ENCODE data around the gene GPC5. TPM values are rescaled to one million over a fixed set of nuclear protein-coding genes. Genes with fewer than 3 reads are reported as not detected.

GPC5 gene
- total RNA-seq, 2 experiments from 2014 or later = 0.14 TPM; not detected in 1

DNA sequence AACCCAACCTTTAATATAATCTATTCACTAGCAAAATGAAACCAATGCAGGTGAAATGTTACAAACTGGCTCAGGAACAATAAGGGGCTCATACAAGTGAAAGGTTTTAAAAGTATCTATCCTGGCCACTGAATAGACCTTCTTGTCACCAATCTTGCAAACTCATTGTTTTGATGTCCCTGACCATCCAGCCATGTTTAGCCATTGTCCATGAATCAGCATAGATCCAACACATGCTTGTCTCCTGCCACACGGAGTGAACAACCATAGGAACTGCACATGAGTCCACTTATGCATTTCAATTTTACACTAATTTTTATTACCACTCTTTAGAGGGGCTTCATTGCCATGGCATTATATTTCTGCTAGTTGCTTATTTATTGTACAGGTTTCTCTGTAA is 331.4 kb downstream of the GPC5 start:
- no peak for ATAC-seq (ENCODE audit: low read depth)
- Mint-ChIP-seq H3K4me1 (no peaks in the 10 kb centered on the region), H3K9me3 (no peaks in the 10 kb centered on the region), H3K36me3 (no peaks in the 10 kb centered on the region), H3K4me3 (no peak overlapping the region), H3K27me3 (no peaks in the 10 kb centered on the region), H3K27ac (no peak overlapping the region)
- no peak for DNase-seq
- POLR2A ChIA-PET = no interaction called here

DNA sequence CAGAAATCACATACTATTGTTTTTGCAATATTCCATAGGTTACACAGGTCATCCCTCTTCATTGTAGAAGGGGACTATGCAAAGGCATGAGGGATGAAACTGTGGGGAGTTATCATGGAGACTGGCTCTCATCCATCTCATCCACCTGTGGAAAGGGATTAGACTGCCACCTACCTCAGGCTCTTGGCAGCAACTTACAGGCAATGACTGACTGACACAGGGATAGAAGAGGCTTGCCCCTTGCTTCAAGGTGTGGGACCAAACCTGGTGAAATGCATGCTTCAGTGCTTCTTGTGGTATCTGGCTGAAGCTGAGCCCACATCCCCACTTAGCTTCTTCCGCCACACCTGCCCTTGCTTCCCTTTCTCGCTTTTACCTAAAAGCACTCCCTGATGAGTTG is 341.3 kb downstream of the GPC5 start:
- Mint-ChIP-seq H3K36me3 (no peaks in the 10 kb centered on the region), H3K27ac (no peak overlapping the region), H3K4me1 (no peaks in the 10 kb centered on the region), H3K27me3 (no peaks in the 10 kb centered on the region), H3K4me3 (no peak overlapping the region), H3K9me3 (no peaks in the 10 kb centered on the region)
- ATAC-seq (ENCODE audit: low read depth) = no peak
- POLR2A ChIA-PET = no interaction called here
- no peak for DNase-seq

DNA sequence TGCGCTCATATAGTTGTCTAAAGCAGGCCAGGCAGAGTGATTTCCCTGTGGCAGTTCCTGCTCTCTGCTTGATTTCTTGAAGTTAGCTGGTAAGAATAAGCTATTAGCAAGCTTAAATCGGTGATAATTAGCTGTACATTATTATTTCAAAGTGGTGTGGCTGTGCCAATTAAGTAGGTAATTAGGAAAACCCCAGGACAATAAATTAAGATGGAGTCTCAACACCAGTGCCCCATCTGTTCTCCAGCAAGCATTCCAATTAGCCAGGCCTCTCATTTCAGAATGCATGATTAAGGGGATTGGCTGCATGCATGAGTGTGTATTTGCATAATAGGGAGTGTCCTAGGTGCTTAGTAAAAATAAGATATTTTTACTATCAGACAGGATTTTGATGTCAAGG is 342.3 kb downstream of the GPC5 start:
- Mint-ChIP-seq H3K36me3 (no peaks in the 10 kb centered on the region), H3K4me1 (no peaks in the 10 kb centered on the region), H3K27ac (no peak overlapping the region), H3K9me3 (no peaks in the 10 kb centered on the region), H3K4me3 (no peak overlapping the region), H3K27me3 (no peaks in the 10 kb centered on the region)
- POLR2A ChIA-PET = no interaction called here
- DNase-seq = no peak
- ATAC-seq (ENCODE audit: low read depth) = no peak

DNA sequence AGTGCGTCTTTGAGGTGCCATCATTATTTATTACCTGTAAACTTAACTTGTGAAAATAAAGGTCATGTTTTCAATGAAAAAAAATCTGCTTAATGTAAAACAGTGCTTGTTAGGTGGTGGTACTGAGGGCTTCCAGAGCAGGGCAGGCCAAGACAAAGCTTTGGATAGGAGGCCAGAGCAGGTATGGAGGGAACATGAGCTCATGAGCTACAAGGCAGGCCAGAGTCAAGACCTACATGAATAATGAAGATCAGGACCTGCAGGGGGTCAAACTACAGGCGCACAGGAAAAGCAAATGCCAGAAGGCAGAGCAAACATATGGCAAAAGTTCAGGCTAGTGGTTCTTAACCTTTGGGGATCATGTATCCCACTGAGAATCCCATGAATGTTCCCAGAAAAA is 343.5 kb downstream of the GPC5 start:
- Mint-ChIP-seq H3K4me1 (no peaks in the 10 kb centered on the region), H3K4me3 (no peak overlapping the region), H3K36me3 (no peaks in the 10 kb centered on the region), H3K27me3 (no peaks in the 10 kb centered on the region), H3K9me3 (no peaks in the 10 kb centered on the region), H3K27ac (no peak overlapping the region)
- DNase-seq (no peak), ATAC-seq (ENCODE audit: low read depth) (no peak)
- POLR2A ChIA-PET = no interaction called here

DNA sequence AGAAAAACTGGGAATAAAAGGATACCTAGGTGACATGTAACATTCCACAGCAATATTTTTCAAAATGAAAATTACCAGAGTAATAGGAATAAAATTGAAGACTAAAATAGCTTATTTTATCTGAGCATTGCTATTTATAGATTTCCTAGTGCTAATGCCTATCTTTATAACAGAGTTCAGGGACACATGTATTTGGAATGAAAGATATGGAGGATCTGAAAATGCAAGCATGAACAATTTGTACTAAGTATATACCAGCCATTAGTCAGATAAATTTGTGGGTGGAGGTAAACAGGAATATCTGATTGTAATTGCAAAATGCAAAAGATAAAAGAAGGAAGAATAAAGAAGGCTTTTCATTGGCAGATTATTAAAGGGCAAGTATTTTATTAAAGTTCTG is 345.9 kb downstream of the GPC5 start:
- Mint-ChIP-seq H3K27ac (no peak overlapping the region), H3K27me3 (no peaks in the 10 kb centered on the region), H3K36me3 (no peaks in the 10 kb centered on the region), H3K4me3 (no peak overlapping the region), H3K9me3 (no peaks in the 10 kb centered on the region), H3K4me1 (no peaks in the 10 kb centered on the region)
- ATAC-seq (ENCODE audit: low read depth) = no peak
- POLR2A ChIA-PET = no interaction called here
- no peak for DNase-seq

DNA sequence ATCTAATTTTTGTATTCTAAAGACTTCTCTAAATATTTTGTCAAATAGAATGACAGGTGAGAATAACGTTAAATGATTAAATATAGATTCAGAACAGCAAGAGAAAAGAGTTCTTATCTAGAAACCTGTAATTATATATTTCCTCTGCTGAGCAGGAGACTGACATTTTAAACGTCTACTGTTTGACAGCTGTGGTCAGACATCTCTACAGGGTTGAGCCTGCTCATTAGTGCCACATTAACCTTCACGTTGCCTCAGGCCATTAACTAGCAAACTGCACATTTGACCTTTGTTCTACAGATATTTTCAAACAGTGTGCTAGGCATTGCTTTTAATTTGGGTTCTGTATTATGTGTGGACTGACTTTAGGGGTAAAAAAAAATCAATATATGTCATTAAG is 347.5 kb downstream of the GPC5 start:
- H3K4me1 Mint-ChIP-seq = no peaks in the 10 kb centered on the region
- no peaks in the 10 kb centered on the region for H3K27me3 Mint-ChIP-seq
- no peak for ATAC-seq (ENCODE audit: low read depth)
- no peak for DNase-seq
- no peaks in the 10 kb centered on the region for H3K9me3 Mint-ChIP-seq
- no peaks in the 10 kb centered on the region for H3K36me3 Mint-ChIP-seq
- POLR2A ChIA-PET = no interaction called here
- no peak overlapping the region for H3K27ac Mint-ChIP-seq
- no peak overlapping the region for H3K4me3 Mint-ChIP-seq

DNA sequence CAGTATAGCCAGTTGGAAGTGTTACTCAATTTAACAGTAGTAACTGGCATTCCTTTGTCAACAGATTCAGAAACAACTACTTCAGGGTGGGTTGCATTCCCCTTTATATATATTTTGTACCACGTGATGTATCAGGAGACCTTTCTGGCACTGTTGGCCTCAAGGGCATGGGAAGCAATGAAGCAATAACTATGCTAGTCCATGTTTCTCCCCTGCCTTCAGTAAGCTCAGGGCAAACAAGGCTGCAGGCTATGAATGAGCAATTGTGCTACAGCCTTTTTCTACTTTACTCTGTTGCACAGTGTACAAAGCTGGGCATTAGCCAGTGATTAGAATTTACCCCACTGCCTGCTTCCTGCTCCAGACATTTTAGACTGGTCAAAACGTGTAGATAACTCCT is 348.8 kb downstream of the GPC5 start:
- no peaks in the 10 kb centered on the region for H3K9me3 Mint-ChIP-seq
- H3K36me3 Mint-ChIP-seq = no peaks in the 10 kb centered on the region
- DNase-seq (no peak), ATAC-seq (ENCODE audit: low read depth) (no peak)
- POLR2A ChIA-PET = no interaction called here
- no peaks in the 10 kb centered on the region for H3K4me1 Mint-ChIP-seq
- no peaks in the 10 kb centered on the region for H3K27me3 Mint-ChIP-seq
- H3K27ac Mint-ChIP-seq = no peak overlapping the region
- H3K4me3 Mint-ChIP-seq = no peak overlapping the region

DNA sequence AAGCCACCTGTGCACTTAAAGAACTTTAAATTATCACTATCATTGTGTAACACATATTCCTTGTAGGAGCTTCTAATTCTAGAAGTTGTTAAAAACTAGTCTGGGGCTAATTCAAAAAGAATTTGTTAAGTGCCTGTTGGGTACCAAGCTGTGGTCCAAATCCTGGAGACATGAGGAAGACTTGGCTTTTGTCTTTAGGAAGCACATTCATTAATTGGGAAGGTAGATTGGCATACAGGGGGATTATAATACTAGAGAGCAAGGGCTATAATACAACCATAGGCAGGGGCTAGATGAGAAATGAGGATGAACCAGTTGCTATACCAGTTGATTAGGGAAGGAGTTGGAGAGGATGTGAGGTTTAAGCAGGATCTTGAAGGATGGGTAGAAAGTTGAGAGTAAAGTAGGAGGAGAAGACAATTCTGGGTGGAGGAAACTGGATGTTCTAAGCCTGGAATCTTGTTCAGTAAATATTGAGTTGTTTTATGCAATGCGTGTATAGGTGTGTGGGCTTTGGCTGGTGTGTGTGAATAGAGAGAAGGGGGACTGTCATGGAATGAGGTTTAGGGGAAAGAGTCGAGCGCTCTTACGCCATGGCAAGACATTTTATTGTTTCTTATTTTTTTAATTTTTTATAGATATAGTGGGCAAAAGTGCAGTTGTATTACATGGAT is 350.1 kb downstream of the GPC5 start:
- Mint-ChIP-seq H3K4me3 (no peak overlapping the region), H3K27me3 (no peaks in the 10 kb centered on the region), H3K9me3 (no peaks in the 10 kb centered on the region), H3K36me3 (no peaks in the 10 kb centered on the region), H3K27ac (no peak overlapping the region), H3K4me1 (no peaks in the 10 kb centered on the region)
- POLR2A ChIA-PET = no interaction called here
- no peak for DNase-seq
- no peak for ATAC-seq (ENCODE audit: low read depth)

DNA sequence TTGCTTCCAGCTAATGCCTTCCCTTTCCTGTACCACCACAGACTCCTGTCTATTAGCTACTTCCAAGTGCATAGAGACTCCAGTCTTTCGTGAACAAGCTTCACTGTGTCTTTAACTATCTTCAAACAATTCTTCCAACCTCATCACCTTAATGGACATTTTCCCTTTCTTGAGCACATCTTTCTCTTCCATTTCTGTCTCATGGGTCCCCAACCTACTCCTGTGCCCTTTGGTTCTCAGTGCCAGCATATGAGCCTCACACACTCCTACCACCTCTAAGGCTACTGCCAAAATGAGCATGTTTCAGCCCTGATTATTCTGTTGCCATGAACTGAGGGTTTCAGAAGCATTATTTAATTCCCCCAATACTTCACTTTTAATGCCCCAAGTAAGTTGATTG is 360.3 kb downstream of the GPC5 start:
- no peak overlapping the region for H3K27ac Mint-ChIP-seq
- H3K4me1 Mint-ChIP-seq = no peaks in the 10 kb centered on the region
- DNase-seq (no peak), ATAC-seq (ENCODE audit: low read depth) (no peak)
- POLR2A ChIA-PET = no interaction called here
- H3K27me3 Mint-ChIP-seq = peaks cover 2% of the 10 kb centered on the region
- no peaks in the 10 kb centered on the region for H3K36me3 Mint-ChIP-seq
- no peaks in the 10 kb centered on the region for H3K9me3 Mint-ChIP-seq
- no peak overlapping the region for H3K4me3 Mint-ChIP-seq

DNA sequence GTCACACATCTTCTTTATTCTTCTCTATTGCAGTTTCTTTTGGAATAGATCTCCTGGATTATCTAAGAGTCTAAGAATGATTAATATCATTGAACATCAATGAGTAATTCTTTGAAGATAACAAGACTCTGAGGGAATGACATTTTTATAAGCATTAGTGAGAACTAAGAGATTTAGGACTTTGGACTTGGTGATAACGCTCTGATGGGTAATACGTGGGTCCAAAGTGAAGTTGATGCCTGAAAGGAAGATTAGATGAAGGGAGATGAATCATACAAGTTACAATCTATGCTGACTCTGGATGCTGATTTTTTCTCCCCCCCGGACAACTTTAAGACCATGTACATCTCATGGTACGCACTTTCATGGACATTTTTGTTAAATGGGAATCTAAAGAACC is 364.5 kb downstream of the GPC5 start:
- Mint-ChIP-seq H3K9me3 (no peaks in the 10 kb centered on the region), H3K4me1 (no peaks in the 10 kb centered on the region), H3K27ac (no peak overlapping the region), H3K4me3 (no peak overlapping the region), H3K27me3 (no peaks in the 10 kb centered on the region), H3K36me3 (no peaks in the 10 kb centered on the region)
- POLR2A ChIA-PET = no interaction called here
- no peak for DNase-seq
- no peak for ATAC-seq (ENCODE audit: low read depth)

DNA sequence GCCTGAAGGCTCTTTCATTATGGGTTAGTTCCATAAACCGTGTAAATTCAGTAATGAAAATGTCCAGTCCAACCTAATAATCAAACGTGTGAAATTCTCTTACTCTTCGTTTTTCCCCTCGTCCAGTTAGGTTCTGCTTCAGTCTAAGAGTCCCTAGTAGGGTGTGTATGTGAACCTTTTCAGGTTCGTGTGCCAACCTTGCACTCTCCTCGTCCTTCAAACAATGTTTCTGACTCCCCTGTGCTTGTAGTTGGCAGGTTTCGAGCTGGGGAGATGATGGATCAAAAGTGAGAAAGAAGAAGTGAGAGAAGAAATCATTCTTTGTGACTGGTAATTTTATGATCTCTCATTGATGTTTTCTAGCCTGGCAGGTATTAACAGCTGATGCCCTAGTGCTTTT is 366.1 kb downstream of the GPC5 start:
- ATAC-seq (ENCODE audit: low read depth) (no peak), DNase-seq (no peak)
- POLR2A ChIA-PET = no interaction called here
- Mint-ChIP-seq H3K27ac (no peak overlapping the region), H3K36me3 (no peaks in the 10 kb centered on the region), H3K27me3 (no peaks in the 10 kb centered on the region), H3K4me3 (no peak overlapping the region), H3K4me1 (no peaks in the 10 kb centered on the region), H3K9me3 (no peaks in the 10 kb centered on the region)

DNA sequence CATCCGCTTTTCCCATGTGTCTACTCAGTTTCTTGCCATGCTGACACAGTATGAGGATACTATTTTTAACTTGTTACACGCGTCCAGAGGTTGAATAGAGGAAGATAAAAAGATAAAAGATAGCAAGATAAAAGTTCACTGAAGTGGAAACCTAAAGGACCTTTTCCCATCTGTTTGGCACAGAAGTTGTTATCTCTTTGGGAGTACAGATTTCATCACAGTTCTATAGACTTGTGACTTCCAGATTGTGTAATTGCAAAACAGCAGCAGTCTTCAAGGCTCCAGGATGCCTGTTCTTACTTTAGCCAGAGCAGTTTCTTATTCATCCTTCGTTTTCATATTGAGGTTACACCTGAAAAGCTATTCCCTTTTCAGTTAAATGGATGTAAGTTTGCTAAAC is 369.2 kb downstream of the GPC5 start:
- Mint-ChIP-seq H3K27me3 (no peaks in the 10 kb centered on the region), H3K4me3 (no peak overlapping the region), H3K4me1 (no peaks in the 10 kb centered on the region), H3K9me3 (no peaks in the 10 kb centered on the region), H3K36me3 (no peaks in the 10 kb centered on the region), H3K27ac (no peak overlapping the region)
- DNase-seq = no peak
- no peak for ATAC-seq (ENCODE audit: low read depth)
- POLR2A ChIA-PET = no interaction called here

DNA sequence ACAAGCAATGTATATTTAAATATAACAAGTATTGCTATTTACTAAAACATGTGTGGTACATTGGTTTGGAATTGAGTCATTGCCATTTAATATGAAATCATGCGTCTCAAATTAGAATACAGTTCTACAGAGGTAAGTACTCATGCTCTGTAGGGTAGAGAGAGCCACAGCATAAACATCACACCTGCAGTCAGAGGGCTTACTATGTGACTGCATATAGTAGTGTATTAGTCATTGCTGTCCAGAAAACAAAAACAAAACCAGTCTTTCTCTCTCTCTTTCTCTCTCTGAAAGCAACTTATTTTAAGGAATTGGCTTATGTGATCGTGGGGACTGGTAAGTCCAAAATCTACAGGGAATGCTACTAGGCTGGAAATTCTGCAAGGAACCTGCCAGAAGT is 370.3 kb downstream of the GPC5 start:
- DNase-seq = no peak
- Mint-ChIP-seq H3K27me3 (no peaks in the 10 kb centered on the region), H3K4me3 (no peak overlapping the region), H3K4me1 (no peaks in the 10 kb centered on the region), H3K27ac (no peak overlapping the region), H3K36me3 (no peaks in the 10 kb centered on the region), H3K9me3 (no peaks in the 10 kb centered on the region)
- no peak for ATAC-seq (ENCODE audit: low read depth)
- POLR2A ChIA-PET = no interaction called here

DNA sequence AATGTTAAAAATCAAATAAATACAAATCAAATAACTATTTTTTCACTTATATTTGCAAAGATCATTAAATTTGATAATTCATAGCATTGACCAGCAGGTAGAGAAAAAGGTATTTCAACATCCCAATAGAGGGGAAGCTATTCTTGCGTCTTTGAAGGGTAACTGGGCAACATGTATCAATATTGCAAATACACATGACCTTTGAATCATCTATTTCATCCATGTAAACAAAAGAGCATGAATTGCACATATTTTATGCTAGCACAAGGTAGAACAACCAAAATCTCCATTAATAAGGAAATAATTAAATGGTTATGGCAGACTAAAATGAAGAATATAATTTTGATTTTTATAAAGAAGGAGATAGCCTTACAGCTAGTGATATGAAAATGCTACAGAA is 372.8 kb downstream of the GPC5 start:
- POLR2A ChIA-PET = no interaction called here
- Mint-ChIP-seq H3K4me3 (no peak overlapping the region), H3K27me3 (no peaks in the 10 kb centered on the region), H3K4me1 (no peaks in the 10 kb centered on the region), H3K27ac (no peak overlapping the region), H3K36me3 (no peaks in the 10 kb centered on the region), H3K9me3 (no peaks in the 10 kb centered on the region)
- ATAC-seq (ENCODE audit: low read depth) (no peak), DNase-seq (no peak)

DNA sequence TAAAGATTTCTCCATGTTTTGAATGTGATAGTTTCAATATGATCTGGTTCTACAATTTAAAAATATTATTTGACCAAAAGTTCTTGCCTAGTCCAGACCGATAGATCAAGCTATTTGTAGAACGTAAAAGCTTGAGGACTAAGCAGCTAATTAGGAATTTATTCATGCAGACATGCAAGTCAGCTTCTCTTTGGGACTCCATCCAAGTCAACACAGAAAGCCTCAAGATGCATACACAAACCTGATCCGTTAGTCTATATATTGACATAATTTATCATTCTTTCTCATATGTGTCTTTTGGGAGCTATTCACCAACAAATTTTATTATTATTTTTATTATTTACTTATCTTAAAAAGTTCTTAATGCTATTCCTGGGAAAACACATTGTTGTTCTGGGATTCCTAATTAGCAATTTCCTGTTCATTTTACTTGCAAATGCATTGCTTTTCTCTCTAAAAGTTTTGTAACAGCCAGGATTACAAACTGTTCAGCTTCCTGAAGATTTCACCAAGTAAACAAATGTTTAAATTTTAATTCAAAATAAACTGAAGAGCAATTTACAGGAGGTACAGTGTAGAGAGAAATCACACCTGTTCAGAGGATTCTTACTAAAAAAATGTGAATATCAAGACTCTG is 375.3 kb downstream of the GPC5 start:
- Mint-ChIP-seq H3K9me3 (no peaks in the 10 kb centered on the region), H3K36me3 (no peaks in the 10 kb centered on the region), H3K27ac (no peak overlapping the region), H3K27me3 (no peaks in the 10 kb centered on the region), H3K4me3 (no peak overlapping the region), H3K4me1 (no peaks in the 10 kb centered on the region)
- ATAC-seq (ENCODE audit: low read depth) (no peak), DNase-seq (no peak)
- POLR2A ChIA-PET = no interaction called here
